NT2/D1 (cell line): ENCODE results near the gene DCDC2.
"Not testable (repeated sequence)": the region's sequence is repeated elsewhere in the genome, so short reads cannot be mapped to it uniquely, and the experiment has no call there.

Experiments used
- DNase-seq: peaks from one replicate; pipeline ENCODE4 v3.0.0-alpha.2; 2011; ENCODE audit warnings: low read depth, low spot score
- H3K27me3 ChIP-seq: 2 replicates; pipeline ENCODE4 v1.6.0; 2011; ENCODE audit warnings: mild to moderate bottlenecking; ENCODE audit not compliant: insufficient read length, insufficient read depth
- H3K36me3 ChIP-seq: 2 replicates; pipeline ENCODE4 v1.6.1; 2011; ENCODE audit warnings: mild to moderate bottlenecking, low read length, mixed read lengths; ENCODE audit not compliant: insufficient read depth, insufficient read length
- H3K4me1 ChIP-seq: 2 replicates; pipeline ENCODE4 v1.5.1; 2011; ENCODE audit not compliant: insufficient read depth, insufficient read length
- H3K4me3 ChIP-seq: 2 replicates; pipeline ENCODE4 v1.5.1; 2011; ENCODE audit warnings: low read depth; ENCODE audit not compliant: insufficient read length
- H3K9ac ChIP-seq: 2 replicates; pipeline ENCODE4 v1.6.0; 2011; ENCODE audit warnings: low read depth; ENCODE audit not compliant: insufficient read length
- H3K9me3 ChIP-seq: 2 replicates; pipeline ENCODE4 v1.5.1; 2011; ENCODE audit warnings: mild to moderate bottlenecking, low read length; ENCODE audit not compliant: insufficient read depth
- SUZ12 ChIP-seq: IDR thresholded peaks from 2 replicates; pipeline ENCODE4 v1.6.1; 2011; ENCODE audit not compliant: insufficient read length, insufficient read depth; ENCODE audit errors: extremely low read depth
- YY1 ChIP-seq: IDR thresholded peaks from 2 replicates; pipeline ENCODE4 v1.6.1; 2011; ENCODE audit not compliant: insufficient read length, insufficient read depth
- ZNF274 ChIP-seq: IDR thresholded peaks from 2 replicates; pipeline ENCODE4 v1.6.1; 2011; ENCODE audit warnings: mild to moderate bottlenecking, low read depth, low read length

DCDC2 gene

GRCh38 chr6:24306038-24306437, 51.8 kb downstream of the DCDC2 start:
- Histone ChIP-seq H3K9ac (no peak overlapping the region), H3K4me3 (no peak overlapping the region), H3K36me3 (no peaks in the 10 kb centered on the region), H3K4me1 (no peaks in the 10 kb centered on the region), H3K27me3 (no peaks in the 10 kb centered on the region), H3K9me3 (peaks cover 9% of the 10 kb centered on the region)
- no peak for TF ChIP-seq YY1
- no peak for TF ChIP-seq ZNF274
- no peak for TF ChIP-seq SUZ12
- DNase-seq, result no peak

GRCh38 chr6:24296944-24297343, 60.9 kb downstream of the DCDC2 start:
- no peak for DNase-seq
- Histone ChIP-seq H3K9me3 (peaks cover 10% of the 10 kb centered on the region), H3K27me3 (no peaks in the 10 kb centered on the region), H3K9ac (no peak overlapping the region), H3K36me3 (no peaks in the 10 kb centered on the region), H3K4me1 (no peaks in the 10 kb centered on the region), H3K4me3 (no peak overlapping the region)
- TF ChIP-seq SUZ12, result no peak
- TF ChIP-seq ZNF274, result no peak
- TF ChIP-seq YY1, result no peak

- not testable (repeated sequence) for H3K9me3 ChIP-seq, H3K9ac ChIP-seq, H3K4me1 ChIP-seq, H3K36me3 ChIP-seq, H3K4me3 ChIP-seq, H3K27me3 ChIP-seq, DNase-seq
Measured at GRCh38 chr6:24293852-24294251, 64.0 kb downstream of the DCDC2 start.

- no peak overlapping the region for H3K9ac ChIP-seq
- TF ChIP-seq YY1 (no peak), SUZ12 (no peak), ZNF274 (no peak)
- no peak for DNase-seq
- no peak overlapping the region for H3K4me3 ChIP-seq
- H3K36me3 ChIP-seq, result no peaks in the 10 kb centered on the region
- H3K9me3 ChIP-seq, result no peaks in the 10 kb centered on the region
- no peaks in the 10 kb centered on the region for H3K4me1 ChIP-seq
- no peaks in the 10 kb centered on the region for H3K27me3 ChIP-seq
Measured at GRCh38 chr6:24287239-24287638, 70.6 kb downstream of the DCDC2 start.

GRCh38 chr6:24284006-24284405, 73.9 kb downstream of the DCDC2 start:
- Histone ChIP-seq H3K9ac (no peak overlapping the region), H3K9me3 (0 out of 2 replicates have a peak, but pooled peaks cover 8% of the 10 kb centered on the region), H3K4me3 (no peak overlapping the region), H3K36me3 (no peaks in the 10 kb centered on the region), H3K4me1 (no peaks in the 10 kb centered on the region), H3K27me3 (no peaks in the 10 kb centered on the region)
- no peak for TF ChIP-seq ZNF274
- TF ChIP-seq SUZ12, result no peak
- TF ChIP-seq YY1, result no peak
- no peak for DNase-seq

- no peaks in the 10 kb centered on the region for H3K4me1 ChIP-seq
Measured at GRCh38 chr6:24283043-24283985, 74.5 kb downstream of the DCDC2 start.

GRCh38 chr6:24274441-24275083, 83.3 kb downstream of the DCDC2 start:
- Histone ChIP-seq H3K36me3 (no peaks in the 10 kb centered on the region), H3K9me3 (no peaks in the 10 kb centered on the region), H3K4me3 (no peak overlapping the region), H3K4me1 (no peaks in the 10 kb centered on the region), H3K27me3 (no peaks in the 10 kb centered on the region), H3K9ac (no peak overlapping the region)
- TF ChIP-seq ZNF274 (no peak), SUZ12 (no peak), YY1 (no peak)
- DNase-seq, result no peak

More at GRCh38 chr6:24283043-24283985, 74.5 kb downstream of the DCDC2 start:
- peak; percentile 70 for DNase-seq
- Histone ChIP-seq H3K9ac (no peak overlapping the region), H3K4me3 (no peak overlapping the region), H3K27me3 (no peaks in the 10 kb centered on the region), H3K36me3 (no peaks in the 10 kb centered on the region), H3K9me3 (0 out of 2 replicates have a peak, but pooled peaks cover 8% of the 10 kb centered on the region)
- no peak for TF ChIP-seq YY1
- no peak for TF ChIP-seq SUZ12
- no peak for TF ChIP-seq ZNF274
